ENCODE results near the gene GLB1L3.
"Not testable (repeated sequence)": the region's sequence is repeated elsewhere in the genome, so short reads cannot be mapped to it uniquely, and the experiment has no call there.

GLB1L3 gene

DNA sequence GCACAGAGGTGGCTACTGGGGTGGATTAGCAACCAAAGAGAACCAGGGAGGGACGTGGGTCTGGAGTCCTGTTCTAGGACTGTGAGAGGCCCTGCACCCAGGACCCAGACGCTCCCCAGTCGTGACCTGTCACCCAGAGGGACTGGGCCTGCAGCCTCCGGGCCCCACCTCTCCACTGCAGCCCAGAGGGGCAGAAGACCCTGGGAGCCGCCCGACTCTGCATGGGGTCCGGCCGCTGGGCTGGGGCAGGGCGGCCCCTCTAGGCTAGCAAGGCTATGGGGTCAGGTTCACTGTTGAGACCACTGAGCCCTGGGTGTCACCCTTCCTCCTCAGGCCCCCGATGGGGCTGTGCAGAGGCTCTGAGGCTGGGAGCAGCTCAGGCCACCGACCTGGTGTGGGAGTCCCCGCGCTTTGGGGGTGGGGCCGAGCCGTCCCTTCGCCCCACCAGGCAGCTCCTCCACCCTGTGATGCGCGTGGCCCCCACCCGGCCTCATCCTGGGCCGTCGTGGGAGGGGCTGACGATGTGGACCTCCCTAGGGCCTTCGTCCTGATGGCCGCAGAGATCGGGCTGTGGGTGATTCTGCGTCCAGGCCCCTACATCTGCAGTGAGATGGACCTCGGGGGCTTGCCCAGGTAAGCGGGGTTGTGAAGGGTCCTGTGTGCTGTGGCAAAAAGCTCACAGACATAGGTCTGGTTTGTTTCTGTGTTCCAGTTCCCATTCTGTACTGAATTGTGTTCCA lies 68.5 kb downstream of the GLB1L3 start:
- DNase-seq (ENCODE audit: low read depth): not testable (repeated sequence)

DNA sequence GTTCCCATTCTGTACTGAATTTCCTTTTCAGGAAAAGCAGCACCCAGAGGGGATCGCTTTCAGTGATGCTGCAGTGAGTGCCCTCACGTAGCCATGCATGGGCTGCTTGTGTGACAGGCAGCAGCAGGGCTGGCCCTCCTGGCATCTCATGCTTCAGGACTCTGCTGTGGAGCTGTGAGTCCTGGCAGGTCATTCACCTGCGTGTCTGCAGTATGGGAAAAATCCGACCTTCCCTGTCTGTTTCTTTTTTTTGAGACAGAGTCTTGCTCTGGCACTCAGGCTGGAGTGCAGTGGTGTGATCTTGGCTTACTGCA lies 69.0 kb downstream of the GLB1L3 start:
- no peak for DNase-seq (ENCODE audit: low read depth)

DNA sequence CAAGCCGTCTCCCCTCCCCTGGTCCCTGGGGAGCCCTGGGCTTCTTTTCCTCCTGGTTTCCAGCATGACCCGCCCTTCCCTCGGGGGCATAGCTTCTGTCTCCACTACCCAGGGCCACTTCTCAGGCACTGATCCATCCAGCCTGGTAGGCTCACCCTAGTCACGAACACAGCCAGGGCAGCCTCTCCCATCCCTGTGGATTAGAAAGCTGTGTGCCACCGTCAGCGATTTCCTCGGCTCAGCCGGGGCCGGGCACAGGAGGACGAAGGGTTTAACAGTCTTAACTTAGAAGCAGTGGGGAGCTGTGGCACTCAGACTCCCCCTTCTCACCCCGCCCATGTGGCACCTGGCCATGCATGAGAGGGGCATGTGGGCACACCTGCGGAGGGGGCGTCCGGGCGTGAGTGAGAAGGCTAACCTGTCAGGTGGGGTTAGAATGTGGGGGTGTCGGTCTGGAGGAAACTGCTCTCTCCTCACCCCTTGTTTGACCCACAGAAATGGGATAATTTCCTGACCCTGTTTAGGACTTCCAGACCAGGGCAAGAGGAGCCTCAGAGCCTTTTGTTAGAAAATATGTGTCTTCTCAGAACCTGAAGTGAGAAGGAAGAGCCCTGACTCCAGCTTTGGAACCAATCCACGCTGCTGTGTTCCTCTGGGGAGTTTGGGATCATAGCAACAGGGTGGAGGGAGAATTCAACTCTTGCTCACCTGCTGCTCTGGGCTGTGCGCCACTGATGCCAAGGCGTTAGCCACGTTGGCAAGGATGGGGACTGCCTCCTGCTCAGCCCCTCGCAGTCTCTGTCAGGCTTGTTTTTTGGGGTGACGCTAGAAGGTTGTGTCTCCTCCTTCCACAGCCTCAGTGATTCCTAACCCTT lies 70.2 kb downstream of the GLB1L3 start:
- no peak for DNase-seq (ENCODE audit: low read depth)

DNA sequence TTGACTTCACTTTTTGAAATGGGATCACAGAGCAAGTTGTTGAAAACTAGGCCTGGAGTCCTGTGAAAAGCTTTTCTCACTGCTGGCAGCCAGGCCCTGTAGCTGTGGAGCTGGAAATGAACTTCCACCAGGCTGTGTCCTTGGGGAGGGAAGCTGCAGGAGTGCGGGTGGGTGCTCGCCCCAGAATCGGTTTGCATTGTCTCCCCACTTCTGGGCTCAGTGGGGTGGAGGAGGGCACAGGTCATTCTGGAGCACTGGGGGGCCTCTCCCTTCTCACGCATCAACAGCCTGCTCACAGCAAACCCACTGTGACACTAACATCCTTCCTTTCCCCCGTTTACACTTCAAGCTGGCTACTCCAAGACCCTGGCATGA lies 70.8 kb downstream of the GLB1L3 start:
- DNase-seq (ENCODE audit: low read depth): no peak

DNA sequence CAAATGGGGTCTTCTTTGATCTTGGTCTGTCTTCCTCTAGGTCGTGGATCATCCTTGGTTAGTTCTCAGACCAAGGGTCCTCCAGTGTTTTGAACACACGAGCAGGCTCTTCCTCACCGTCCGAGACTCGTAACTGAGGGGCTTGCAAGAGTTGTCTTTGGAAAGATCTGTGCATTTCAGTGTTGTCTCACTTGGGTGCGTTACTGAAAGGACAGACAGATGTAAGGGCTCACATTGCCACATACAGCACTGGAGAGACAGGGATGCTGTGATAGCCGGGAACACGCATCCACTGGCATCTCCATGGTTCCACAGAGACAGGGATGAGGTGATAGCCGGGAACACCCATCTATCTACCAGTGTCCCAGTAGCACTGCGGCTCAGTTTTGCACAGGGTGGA lies 71.3 kb downstream of the GLB1L3 start:
- no peak for DNase-seq (ENCODE audit: low read depth)

DNA sequence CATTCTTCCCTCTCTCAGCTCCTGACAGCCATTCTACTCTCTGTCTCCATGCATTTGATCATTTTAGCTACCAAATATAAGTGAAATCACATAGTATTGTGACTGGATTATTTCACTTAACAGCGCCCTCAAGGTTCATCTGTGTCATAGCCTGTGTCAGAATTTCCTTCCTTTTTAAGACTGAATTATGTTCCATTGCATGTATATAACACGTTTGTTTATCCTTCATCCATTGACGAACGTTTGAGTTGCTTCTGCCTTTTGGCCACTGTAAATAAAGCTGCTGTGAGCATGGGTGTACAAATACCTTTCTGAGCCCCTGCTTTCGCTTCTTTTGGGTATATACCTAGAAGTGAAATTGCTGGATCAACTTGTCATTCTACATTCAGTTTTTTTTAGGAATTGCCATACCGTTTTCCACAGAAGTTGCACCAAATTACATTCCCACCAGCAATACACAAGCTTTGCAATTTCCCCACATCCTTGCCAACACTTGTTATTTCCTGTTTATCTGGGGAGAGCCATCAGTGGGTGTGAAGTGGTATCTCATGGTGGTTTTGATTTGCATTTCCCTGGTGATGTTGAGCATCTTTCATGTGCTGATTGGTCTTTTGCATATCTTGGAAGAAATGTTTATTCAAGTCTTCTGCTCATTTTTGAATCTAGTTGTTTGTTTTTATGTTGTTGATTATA lies 73.1 kb downstream of the GLB1L3 start:
- DNase-seq (ENCODE audit: low read depth): no peak

DNA sequence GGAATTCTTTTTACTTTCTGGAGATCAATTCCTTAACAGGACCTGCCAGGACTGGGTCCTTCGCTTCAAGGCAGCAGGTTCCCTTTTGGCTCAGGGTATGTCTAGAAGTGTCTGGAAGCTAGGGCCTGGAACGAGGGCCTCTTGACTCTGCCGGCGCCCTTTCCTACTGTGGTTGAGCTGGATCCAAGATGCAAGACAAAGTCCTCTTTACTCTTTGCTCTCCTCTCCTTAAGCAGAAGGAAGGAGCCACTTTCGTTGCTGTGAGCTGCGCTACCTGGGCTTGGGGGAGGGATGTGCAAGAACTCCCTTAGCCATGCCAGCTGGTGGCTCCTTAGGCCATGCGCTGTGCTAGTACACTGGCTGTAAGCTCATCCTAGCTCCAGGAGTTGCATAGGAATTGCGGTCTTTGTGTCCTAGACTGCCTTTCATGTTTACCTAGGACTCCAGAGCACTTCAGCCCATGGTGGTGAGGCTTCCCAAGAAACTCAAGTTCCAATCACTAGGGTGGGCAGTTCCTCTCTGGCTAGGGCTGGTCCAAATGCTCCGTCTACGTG lies 73.7 kb downstream of the GLB1L3 start:
- DNase-seq (ENCODE audit: low read depth): no peak

DNA sequence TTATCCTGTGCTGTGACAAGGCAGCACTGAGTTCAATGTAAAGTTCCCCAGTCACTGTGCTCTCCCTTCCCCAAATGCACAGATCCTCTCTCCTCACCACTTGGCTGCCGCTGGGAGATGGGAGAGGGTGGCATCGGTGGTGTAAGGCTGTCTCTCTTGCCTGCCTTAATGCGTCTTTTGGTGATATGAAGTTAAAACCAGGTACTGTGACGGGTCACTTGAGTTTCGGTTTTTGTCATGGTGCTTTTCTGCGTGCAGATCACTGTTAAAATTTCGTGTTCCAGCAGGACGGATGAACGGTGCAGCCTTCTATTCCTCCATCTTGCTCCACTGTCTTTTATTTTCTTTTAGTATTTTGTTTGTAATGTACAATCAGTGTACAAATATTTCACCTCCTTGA lies 74.2 kb downstream of the GLB1L3 start:
- no peak for DNase-seq (ENCODE audit: low read depth)

DNA sequence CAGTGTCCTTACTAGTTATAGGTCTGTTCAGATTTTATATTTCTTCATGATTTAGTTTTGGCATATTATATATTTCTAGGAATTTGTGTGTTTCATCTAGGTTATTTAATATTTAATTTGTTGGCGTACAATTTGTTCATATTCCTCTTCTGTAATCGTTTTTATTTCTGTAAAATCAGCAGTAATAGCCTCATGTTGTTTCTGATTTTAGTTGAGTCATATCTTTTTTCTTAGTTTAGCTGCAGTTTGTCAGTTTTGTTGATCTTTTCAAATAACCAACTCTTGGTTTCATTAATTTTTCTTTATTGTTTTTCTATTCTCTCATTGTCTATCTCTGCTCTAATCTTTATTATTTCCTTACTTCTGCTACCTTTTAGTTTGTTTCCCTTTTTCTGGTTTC lies 75.9 kb downstream of the GLB1L3 start:
- DNase-seq (ENCODE audit: low read depth): no peak

DNA sequence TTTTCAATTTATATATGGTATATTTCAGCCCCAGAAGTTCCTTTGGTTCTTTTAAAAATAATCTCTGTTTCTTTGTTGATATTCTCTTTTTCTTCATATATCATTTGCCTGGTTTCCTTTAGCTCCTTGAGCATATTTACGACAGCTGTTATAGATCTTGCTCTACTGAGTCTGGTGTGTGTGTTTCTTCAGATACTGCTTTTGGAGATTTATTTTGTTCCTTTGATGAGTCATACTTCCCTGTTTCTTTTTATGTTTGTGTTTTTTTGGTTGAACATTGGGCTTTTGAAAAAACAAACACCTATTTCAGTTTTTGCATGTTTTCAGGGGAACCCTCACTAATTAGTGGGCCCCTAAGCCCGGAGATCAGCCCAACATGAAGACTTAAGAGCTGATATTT lies 79.0 kb downstream of the GLB1L3 start:
- DNase-seq (ENCODE audit: low read depth): no peak

DNA sequence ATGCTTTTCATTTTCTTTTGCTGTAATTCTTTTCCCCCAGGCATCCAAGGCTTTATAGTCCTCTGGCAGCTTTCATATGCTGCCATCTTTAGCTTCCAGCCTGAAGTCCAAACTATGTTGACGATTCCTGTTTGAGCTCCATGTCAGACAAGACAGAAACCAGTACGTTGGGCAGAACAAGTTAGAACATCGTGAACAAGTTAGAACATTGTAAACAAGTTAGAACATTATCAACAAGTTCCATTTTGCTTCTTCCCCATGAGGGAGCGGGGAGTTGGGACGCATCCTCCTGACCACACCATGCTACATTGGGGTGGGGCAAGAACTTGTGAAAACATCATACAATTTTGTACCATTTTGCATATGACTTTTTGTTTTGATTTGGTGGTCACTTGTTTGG lies 79.5 kb downstream of the GLB1L3 start:
- no peak for DNase-seq (ENCODE audit: low read depth)

DNA sequence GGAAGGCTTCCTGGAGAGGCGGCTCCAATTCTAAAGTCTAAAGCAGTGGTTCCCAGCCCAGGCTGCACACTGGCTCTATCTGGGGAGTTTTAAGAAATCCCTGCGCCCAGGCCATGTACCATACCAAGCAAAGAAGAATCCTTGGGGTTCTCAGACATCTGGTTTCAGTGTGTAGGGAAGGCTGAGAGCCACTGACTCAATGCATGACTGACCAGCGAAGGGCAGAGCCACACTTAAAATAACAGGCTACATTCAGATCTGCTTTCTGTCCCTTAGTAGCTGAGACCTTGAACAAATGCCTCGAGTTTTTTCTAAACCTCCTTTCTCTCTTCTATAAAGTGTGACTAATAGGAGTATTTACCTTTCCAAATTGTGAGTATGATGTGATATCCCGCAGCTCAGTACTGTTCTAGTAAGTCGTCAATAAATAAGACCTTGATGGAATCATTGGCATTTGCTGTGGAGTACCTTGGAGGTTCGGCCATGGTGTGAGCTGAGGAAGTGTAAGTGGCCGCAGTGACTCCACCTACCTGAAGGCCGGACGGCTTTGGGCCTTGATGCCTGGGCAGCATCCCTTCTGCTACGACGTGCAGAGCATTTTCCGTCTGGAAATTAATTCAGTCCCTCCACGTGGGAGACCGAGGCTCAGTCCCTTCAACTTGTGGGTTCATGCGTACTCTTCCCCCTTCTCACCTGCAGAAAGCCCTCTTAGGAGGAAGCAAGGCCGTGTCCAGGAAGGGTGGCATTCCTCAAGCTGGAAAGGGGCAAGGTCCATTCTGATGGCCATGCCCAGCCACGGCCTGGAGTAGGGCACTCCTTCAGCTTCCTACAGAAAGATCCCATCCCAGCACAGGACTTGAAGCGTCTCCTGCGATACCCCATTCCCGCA lies 80.7 kb downstream of the GLB1L3 start:
- DNase-seq (ENCODE audit: low read depth): no peak

DNA sequence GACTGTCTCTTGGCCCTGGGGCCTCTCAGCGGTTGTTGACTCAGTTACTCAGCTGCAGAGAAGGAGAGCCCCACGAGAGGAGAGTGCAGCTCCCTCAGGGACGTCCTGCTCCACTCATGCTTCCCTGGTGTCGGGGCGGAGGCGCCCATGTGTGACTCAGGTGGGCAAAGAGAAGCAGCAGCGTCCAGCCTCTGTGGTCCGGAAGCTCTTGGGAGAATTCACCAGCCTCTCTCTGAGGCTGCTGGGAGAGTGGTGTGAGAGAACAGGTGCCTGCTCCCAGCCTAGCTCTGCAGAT lies 81.3 kb downstream of the GLB1L3 start:
- DNase-seq (ENCODE audit: low read depth): no peak

DNA sequence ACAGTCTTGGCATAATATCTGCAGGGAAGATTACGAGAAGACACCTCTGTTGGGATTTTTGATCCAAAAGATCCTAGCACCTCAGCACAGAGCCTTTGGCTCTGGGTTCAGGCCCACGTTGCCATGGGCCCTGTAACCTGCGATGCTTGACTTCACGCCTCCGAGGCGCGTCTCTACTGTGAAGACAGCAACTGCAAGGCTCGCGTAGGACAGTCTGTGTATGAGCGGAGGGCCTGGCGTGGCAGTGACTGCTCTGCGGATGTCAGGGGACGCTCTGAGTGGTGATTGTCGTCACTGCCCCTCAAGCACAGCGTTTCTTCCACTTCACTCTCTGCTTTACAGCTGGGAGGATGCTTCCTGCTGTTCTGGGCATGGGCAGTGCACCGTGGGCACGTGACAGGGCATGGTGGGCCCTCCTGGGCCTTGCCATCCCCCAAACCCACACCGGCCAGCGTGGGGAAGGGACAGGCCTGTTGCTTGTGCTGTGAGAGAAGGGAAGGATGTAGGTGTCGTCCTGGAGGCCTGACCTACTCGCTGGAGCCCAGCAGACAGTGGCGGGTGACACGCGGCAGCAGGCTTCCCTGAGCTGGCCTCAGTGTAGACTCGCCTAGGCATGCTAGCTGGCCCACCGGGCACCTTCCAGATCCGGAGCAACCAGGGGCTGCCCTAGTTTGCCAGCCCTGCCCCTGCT lies 82.1 kb downstream of the GLB1L3 start:
- no peak for DNase-seq (ENCODE audit: low read depth)

DNA sequence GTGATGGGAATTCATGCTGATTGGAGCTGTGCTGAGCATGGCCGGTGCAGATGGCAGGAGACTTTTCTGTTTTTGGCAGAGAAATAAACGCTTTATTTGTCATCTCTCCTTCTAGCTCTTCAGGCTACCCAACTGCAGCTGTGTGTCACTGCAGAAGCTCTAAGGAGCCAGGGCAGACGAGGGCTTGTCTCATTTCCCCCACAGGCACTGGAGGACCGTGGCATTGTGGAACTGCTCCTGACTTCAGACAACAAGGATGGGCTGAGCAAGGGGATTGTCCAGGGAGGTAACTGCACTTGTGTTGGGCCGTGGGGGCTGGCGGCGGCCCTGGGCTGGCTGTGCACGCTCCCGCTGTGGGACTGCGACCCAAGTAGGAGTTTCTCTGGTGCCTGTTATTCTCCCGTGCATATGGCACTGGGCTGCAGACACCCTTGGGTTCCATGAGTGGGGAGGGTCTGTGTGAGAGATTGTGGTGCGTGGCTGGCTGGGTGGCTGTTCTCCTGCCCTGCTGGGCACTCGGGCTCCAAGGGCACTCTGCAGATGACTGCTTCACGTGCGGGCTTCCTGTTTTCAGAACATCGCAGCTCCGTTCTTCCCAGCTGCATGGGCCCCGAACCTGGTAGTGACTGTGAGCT lies 82.8 kb downstream of the GLB1L3 start:
- no peak for DNase-seq (ENCODE audit: low read depth)

DNA sequence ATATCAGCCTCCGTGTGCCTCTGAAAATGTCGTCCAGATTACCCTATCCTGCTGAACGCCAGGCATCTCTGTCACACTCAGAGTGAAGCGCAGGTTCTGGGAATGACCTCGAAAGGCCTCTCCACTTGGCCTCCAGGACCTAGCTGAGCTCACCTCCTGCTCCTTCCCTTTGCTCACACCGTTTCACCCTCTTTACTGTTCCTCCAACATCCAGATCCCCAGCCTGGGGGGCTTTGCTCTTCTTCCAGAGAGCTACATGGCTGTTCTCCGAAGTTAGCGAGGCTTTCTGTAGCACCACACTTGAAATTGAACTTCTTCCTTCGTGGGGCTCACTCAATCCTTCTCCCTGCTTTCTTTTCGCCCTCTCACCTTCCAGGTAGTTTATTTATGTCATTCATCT lies 83.5 kb downstream of the GLB1L3 start:
- DNase-seq (ENCODE audit: low read depth): no peak

DNA sequence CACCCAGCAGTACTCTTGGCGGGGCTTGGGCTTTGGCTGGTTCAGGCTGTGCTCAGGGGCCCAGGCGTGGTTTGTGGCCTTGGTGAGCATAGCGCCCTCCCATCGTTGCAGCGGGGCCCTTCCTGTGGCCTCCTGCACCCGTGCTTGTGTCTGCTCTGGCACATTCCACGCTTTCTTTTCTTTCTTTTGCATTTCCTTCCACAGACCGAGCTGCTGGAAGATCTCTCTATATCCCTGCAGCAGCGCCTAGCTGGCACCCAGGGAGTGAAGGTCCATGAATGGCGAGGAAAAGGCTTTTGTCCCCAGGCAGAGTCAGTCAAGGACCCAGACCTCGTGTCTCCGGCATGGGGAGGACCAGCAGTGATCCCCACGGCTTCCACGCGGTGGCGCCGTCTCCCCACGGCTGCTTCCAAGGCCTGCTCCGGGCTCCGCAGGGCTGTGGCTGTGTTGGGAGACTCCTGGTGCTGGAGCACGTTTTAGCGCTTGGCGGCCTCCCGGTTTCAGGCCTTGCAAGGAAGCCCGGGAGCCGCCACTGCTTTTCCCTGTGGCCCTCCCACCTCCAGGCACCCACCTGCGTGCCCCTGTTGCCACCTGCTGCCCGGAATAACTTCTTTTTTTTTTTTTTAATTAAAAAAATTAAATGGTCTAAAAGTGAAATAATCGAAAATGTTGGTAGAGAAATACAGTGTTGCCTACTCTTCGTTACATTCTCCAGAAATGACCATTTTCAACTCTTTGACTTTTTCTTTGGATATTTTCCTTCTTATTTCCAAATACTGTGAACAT lies 84.1 kb downstream of the GLB1L3 start:
- peak; percentile 64 for DNase-seq (ENCODE audit: low read depth)

DNA sequence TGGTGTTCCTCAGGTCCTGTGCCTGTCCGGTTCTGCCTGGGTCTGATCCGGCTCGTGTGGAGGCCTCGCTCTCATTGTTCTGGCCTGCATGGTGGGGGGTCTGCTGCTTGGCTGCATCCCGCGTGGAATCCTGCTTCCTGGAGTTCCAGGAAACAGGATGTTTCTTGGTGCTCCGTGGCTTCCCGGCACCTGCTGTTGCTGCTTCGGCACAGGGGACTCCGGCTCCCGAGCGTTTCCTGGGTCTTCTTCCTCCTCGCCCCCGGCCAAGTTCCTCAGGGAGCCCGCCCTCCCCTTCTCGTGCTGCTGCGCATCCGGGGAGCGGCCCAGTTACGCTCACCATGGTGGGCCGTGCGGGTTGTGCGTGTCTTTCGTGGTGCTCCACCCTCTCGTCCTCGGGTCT lies 85.5 kb downstream of the GLB1L3 start:
- DNase-seq (ENCODE audit: low read depth): no peak

DNA sequence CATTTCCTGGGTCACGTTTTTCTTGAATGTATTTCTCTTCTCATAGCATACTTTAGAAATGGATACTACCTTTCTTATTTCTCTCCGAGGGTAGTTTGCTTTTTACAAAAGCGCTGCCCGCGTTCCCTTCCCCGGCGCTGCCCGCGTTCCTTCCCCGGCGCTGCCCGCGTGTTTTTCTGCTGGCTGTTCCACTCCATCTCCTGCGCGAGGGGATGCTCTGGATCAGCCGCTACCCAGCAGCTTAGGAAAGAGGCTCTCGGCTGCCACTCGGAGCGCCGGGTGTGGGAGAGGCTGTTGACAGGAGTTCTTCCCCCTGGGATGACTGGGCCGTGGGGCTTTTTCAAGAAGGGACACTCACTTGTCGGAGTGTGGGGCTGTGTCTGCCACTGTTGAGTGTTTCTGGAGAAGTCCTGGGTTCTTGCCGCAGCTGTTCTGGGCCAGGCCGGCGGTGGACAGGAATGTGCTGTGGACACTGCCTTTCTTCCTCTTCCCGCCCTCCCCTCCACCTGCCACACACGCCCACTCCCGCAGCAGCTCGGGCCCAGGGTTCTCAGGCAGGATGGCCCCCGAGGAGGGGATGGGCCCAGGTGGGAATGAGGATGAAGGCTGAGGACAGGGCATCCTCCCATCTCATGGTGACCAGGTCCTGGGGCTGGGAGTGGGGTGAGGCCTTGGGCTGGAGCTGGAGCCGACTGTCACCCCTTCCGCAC lies 86.2 kb downstream of the GLB1L3 start:
- no peak for DNase-seq (ENCODE audit: low read depth)

DNA sequence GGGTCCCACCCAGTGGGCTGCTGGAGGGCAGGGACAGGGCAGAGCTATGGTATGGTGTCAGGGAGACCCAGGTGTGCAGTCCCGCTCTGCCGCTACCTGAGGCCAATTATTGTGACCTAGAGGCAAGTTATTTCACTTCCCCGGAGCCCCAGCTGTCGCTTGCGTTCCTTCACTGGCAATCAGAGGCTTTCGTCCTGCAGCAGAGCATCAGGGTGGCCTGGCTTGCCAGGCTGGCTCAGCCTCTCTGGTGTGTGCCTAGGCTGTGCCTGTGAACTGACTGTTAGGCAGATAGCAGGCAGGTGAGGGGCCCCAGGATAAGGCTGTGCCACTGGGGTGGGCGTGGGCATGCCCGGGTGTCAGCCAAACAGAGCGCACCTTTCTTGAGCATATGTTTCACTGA lies 87.0 kb downstream of the GLB1L3 start:
- DNase-seq (ENCODE audit: low read depth): no peak

Data from stimulated activated CD8-positive, alpha-beta memory T cell treated with anti-CD3 and anti-CD28 coated beads, Interleukin-4, amount 100 ng/mL, for 24 hours (primary cell).